BJ (cell line): Measurements from ENCODE around the gene C1orf174. TPM values are rescaled to one million over a fixed set of nuclear protein-coding genes. Genes with fewer than 3 reads are reported as not detected.

Experiments
- CTCF ChIA-PET: fragments of 350-600 bp; formaldehyde crosslinking; extraction: SDS; loops from one replicate; lab custom pipeline; 2021; ENCODE audit warnings: antibody characterized with exemption, inconsistent platforms; lab: Yijun Ruan, JAX
- POLR2A ChIA-PET: fragments of 300-600 bp; sonication (Branson Sonifier 250); formaldehyde crosslinking; extraction: SDS; loops from one replicate; lab custom pipeline; 2021; ENCODE audit warnings: antibody characterized with exemption; lab: Charles Lee
- DNase-seq: peaks from one replicate; pipeline ENCODE4 v3.0.0-alpha.2; 2011; ENCODE audit warnings: low read depth
- H3K27me3 ChIP-seq: 2 replicates; pipeline ENCODE4 v1.6.0; 2011; ENCODE audit warnings: low read length; ENCODE audit not compliant: control insufficient read depth, insufficient read depth
- H3K36me3 ChIP-seq: 2 replicates; pipeline ENCODE4 v1.5.1; 2011; ENCODE audit warnings: low read length; ENCODE audit not compliant: control insufficient read depth, insufficient read depth
- H3K4me3 ChIP-seq: 2 replicates; pipeline ENCODE4 v1.5.1; 2011; ENCODE audit warnings: low read depth, mild to moderate bottlenecking, control low read depth, low read length
- CTCF ChIP-seq: IDR thresholded peaks from 2 replicates; pipeline ENCODE4 v1.5.1; 2011; ENCODE audit warnings: low read depth, mild to moderate bottlenecking, control low read depth, inconsistent platforms, low read length, moderate library complexity; ENCODE audit not compliant: insufficient read depth
- polyA plus RNA-seq: library from polyadenylated mRNA; depleted of rRNA; stranded (reverse); fragments of >200 nt; gene quantifications from 2 replicates; pipeline ENCODE4 v1.2.3, GENCODE V29; 2011

The C1orf174 gene
- polyA plus RNA-seq, 1 experiment = 33.8 TPM

GRCh38 chr1:3915551-3916121 lies 15.6 kb upstream of the C1orf174 start:
- CTCF ChIA-PET = no interaction called here
- POLR2A ChIA-PET = no interaction called here
- Histone ChIP-seq H3K27me3 (no peaks in the 10 kb centered on the region), H3K4me3 (no peak overlapping the region), H3K36me3 (no peaks in the 10 kb centered on the region)
- no peak for TF ChIP-seq CTCF
- DNase-seq = no peak

- CTCF ChIA-PET = no interaction called here
- no peak for DNase-seq
- H3K4me3 ChIP-seq = no peak overlapping the region
- no peaks in the 10 kb centered on the region for H3K27me3 ChIP-seq
- no peak for TF ChIP-seq CTCF
- POLR2A ChIA-PET = no interaction called here
- H3K36me3 ChIP-seq = no peaks in the 10 kb centered on the region
Observed at GRCh38 chr1:3914911-3915310, 14.8 kb upstream of the C1orf174 start.

- Histone ChIP-seq H3K27me3 (no peaks in the 10 kb centered on the region), H3K36me3 (no peaks in the 10 kb centered on the region), H3K4me3 (no peak overlapping the region)
- CTCF ChIA-PET = no interaction called here
- no peak for TF ChIP-seq CTCF
- POLR2A ChIA-PET = no interaction called here
- DNase-seq = no peak
Observed at GRCh38 chr1:3914331-3914851, 14.3 kb upstream of the C1orf174 start.

GRCh38 chr1:3912809-3913685 lies 13.0 kb upstream of the C1orf174 start:
- DNase-seq = no peak
- TF ChIP-seq CTCF = no peak
- ChIA-PET POLR2A (no interaction called here), CTCF (no interaction called here)
- Histone ChIP-seq H3K4me3 (no peak overlapping the region), H3K36me3 (no peaks in the 10 kb centered on the region), H3K27me3 (no peaks in the 10 kb centered on the region)
